ENCODE results near the gene CCBE1.

CCBE1 gene

DNA sequence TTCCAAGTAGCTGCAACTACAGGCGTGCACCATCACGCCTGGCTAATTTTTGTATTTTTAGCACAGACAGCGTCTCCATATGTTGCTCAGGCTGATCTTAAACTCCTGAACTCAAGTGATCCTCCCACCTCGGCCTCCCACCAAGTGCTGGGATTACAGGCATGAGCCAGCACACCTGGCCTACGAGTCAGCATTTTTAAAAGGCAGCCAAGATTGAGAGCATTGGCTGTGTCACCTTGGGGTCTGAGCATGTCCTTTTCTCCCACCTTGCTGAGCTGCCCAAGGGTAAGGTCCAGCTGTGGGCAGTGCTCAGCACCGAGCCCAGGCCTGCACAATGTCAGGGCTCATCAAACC is 195.3 kb downstream of the CCBE1 start:
- Histone ChIP-seq H3K27ac (ENCODE audit: low read depth, low read length) (no peak overlapping the region), H2AFZ (ENCODE audit: low read depth, low read length, severe bottlenecking) (no peak overlapping the region)

DNA sequence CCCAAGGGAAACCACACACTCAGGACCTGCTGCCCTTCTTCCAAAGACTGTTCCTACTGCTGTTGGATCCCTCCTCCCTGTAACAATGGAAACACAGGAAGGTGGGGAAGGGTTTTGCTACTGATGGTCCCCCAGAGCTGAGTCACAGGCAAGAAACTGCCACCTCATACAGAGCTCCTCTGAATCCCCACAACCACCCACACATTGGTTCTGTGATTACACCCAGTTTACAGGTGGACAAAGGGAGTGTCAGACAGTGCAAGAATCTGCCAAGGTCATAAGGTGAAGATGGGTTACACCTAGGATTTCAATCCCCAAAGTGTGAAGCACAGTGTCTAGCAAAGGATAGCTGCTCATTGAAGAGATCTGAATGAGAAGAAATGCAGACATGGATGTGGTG is 196.5 kb downstream of the CCBE1 start:
- no peaks in the 10 kb centered on the region for H3K36me3 ChIP-seq (ENCODE audit: low read length)
- no peak overlapping the region for H3K4me2 ChIP-seq (ENCODE audit: low read depth, low read length, poor library complexity, severe bottlenecking)
- no peak overlapping the region for H3K4me3 ChIP-seq (ENCODE audit: insufficient read depth, low read length, poor library complexity, severe bottlenecking)
- no peak overlapping the region for H2AFZ ChIP-seq (ENCODE audit: low read depth, low read length, severe bottlenecking)
- H3K79me2 ChIP-seq (ENCODE audit: insufficient read depth, low read length): no peaks in the 10 kb centered on the region
- no peaks in the 10 kb centered on the region for H3K9me2 ChIP-seq (replicated peaks; ENCODE audit: insufficient read depth, low read length)
- no peaks in the 10 kb centered on the region for H3F3A ChIP-seq (ENCODE audit: insufficient read depth)
- H4K20me1 ChIP-seq (ENCODE audit: low read depth, low read length): no peaks in the 10 kb centered on the region
- no peak for TF ChIP-seq EZH2phosphoT487 (conservative IDR thresholded peaks at IDR 0.05; ENCODE audit: low read length)
- TF ChIP-seq, protein P1, sequence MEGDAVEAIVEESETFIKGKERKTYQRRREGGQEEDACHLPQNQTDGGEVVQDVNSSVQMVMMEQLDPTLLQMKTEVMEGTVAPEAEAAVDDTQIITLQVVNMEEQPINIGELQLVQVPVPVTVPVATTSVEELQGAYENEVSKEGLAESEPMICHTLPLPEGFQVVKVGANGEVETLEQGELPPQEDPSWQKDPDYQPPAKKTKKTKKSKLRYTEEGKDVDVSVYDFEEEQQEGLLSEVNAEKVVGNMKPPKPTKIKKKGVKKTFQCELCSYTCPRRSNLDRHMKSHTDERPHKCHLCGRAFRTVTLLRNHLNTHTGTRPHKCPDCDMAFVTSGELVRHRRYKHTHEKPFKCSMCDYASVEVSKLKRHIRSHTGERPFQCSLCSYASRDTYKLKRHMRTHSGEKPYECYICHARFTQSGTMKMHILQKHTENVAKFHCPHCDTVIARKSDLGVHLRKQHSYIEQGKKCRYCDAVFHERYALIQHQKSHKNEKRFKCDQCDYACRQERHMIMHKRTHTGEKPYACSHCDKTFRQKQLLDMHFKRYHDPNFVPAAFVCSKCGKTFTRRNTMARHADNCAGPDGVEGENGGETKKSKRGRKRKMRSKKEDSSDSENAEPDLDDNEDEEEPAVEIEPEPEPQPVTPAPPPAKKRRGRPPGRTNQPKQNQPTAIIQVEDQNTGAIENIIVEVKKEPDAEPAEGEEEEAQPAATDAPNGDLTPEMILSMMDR (IDR thresholded peaks at IDR 0.05; ENCODE audit: insufficient read depth, low read length, poor library complexity, severe bottlenecking): no peak
- no peaks in the 10 kb centered on the region for H3K27me3 ChIP-seq (ENCODE audit: low read length)
- no peak overlapping the region for H3K9ac ChIP-seq (ENCODE audit: low read length)
- no peak overlapping the region for H3K27ac ChIP-seq (ENCODE audit: low read depth, low read length)
- H3K9me3 ChIP-seq (ENCODE audit: insufficient read depth, low read length): no peaks in the 10 kb centered on the region

More for the DNA sequence above, 195.3 kb downstream of the CCBE1 start:
- Histone ChIP-seq H3K4me3 (ENCODE audit: insufficient read depth, low read length, poor library complexity, severe bottlenecking) (no peak overlapping the region), H3K27me3 (ENCODE audit: low read length) (no peaks in the 10 kb centered on the region), H3K36me3 (ENCODE audit: low read length) (no peaks in the 10 kb centered on the region), H3K9me2 (replicated peaks; ENCODE audit: insufficient read depth, low read length) (no peaks in the 10 kb centered on the region), H3K9me3 (ENCODE audit: insufficient read depth, low read length) (no peaks in the 10 kb centered on the region), H3K4me2 (ENCODE audit: low read depth, low read length, poor library complexity, severe bottlenecking) (no peak overlapping the region), H3K79me2 (ENCODE audit: insufficient read depth, low read length) (no peaks in the 10 kb centered on the region), H3K9ac (ENCODE audit: low read length) (no peak overlapping the region), H4K20me1 (ENCODE audit: low read depth, low read length) (no peaks in the 10 kb centered on the region), H3F3A (ENCODE audit: insufficient read depth) (no peaks in the 10 kb centered on the region)
- TF ChIP-seq, protein P1 (IDR thresholded peaks at IDR 0.05; ENCODE audit: insufficient read depth, low read length, poor library complexity, severe bottlenecking): no peak
- TF ChIP-seq EZH2phosphoT487 (conservative IDR thresholded peaks at IDR 0.05; ENCODE audit: low read length): no peak

DNA sequence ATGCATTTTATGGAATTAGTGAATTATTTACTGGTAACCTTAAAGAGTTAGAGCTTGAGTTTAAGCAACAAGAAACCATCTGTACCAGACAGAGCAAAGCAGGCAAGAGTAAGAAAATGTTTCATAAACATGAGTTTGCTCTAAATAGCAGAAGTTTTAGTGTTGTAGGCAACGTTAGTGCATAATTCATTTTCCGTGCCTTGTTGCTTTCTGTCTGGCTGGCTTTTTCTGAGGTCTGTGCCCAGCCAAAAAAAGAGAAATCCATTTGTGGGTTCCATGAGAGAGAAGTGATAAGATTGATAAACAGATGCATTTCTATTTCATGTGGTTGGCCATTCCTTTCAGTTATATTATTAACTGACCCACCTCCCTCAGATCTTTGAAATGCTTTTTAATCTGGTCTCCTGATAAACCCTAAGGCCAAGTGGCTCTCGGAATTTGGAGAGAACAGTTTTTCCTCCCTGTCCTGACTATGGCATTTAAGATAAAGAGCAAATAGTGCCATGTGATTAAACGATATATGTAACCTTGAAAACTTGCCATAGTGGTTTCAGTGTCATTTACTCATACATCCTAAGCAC is 198.6 kb downstream of the CCBE1 start:
- H3K27me3 ChIP-seq (ENCODE audit: low read length): no peaks in the 10 kb centered on the region
- H3K9me3 ChIP-seq (ENCODE audit: insufficient read depth, low read length): no peaks in the 10 kb centered on the region
- no peak overlapping the region for H3K4me2 ChIP-seq (ENCODE audit: low read depth, low read length, poor library complexity, severe bottlenecking)
- no peak overlapping the region for H3K27ac ChIP-seq (ENCODE audit: low read depth, low read length)
- H3K36me3 ChIP-seq (ENCODE audit: low read length): no peaks in the 10 kb centered on the region
- H3K9ac ChIP-seq (ENCODE audit: low read length): no peak overlapping the region
- H4K20me1 ChIP-seq (ENCODE audit: low read depth, low read length): no peaks in the 10 kb centered on the region
- H3K9me2 ChIP-seq (replicated peaks; ENCODE audit: insufficient read depth, low read length): no peaks in the 10 kb centered on the region
- no peak overlapping the region for H3K4me3 ChIP-seq (ENCODE audit: insufficient read depth, low read length, poor library complexity, severe bottlenecking)
- no peaks in the 10 kb centered on the region for H3F3A ChIP-seq (ENCODE audit: insufficient read depth)
- TF ChIP-seq, protein P1 (IDR thresholded peaks at IDR 0.05; ENCODE audit: insufficient read depth, low read length, poor library complexity, severe bottlenecking): no peak
- no peak for TF ChIP-seq EZH2phosphoT487 (conservative IDR thresholded peaks at IDR 0.05; ENCODE audit: low read length)
- H3K79me2 ChIP-seq (ENCODE audit: insufficient read depth, low read length): no peaks in the 10 kb centered on the region
- H2AFZ ChIP-seq (ENCODE audit: low read depth, low read length, severe bottlenecking): no peak overlapping the region

Measured in SU-DHL-6 (cell line).